Spleen (tissue), 11 donors: ENCODE results near the gene ANKRD52. TPM values are rescaled to one million over a fixed set of nuclear protein-coding genes. Genes with fewer than 3 reads are reported as not detected.
A peak's percentile ranks its signal among the peaks of the same experiment; 100 is the strongest.

Experiments
- DNase-seq: peaks from one replicate; pipeline ENCODE4 v3.0.0-alpha.2; 2020
- H3K27ac ChIP-seq, 8 donors: fragments of 200-600 bp; sonication (generic) in 7 of 8; 1 replicate in 4 of 8; 2 replicates in 4 of 8; pipeline versions ENCODE4 v1.5.0 to v1.8.0; 2016 to 2021; ENCODE audit warnings: inconsistent platforms in 4 of 8, mild to moderate bottlenecking in 4 of 8, moderate library complexity in 1 of 8
- H3K27me3 ChIP-seq, 7 donors: fragments of 200-600 bp; sonication (generic) in 6 of 7; replicated peaks in 1 of 7; 1 replicate in 4 of 7; 2 replicates in 3 of 7; pipeline versions ENCODE4 v1.5.0 to v1.8.0; 2016 to 2021; ENCODE audit warnings: inconsistent platforms in 3 of 7, mild to moderate bottlenecking in 1 of 7
- H3K36me3 ChIP-seq, 6 donors: fragments of 200-600 bp; sonication (generic) in 5 of 6; 1 replicate in 4 of 6; 2 replicates in 2 of 6; pipeline versions ENCODE4 v1.5.0 to v1.8.0; 2016 to 2021; ENCODE audit warnings: inconsistent platforms in 2 of 6
- H3K4me1 ChIP-seq, 6 donors: fragments of 200-600 bp; sonication (generic) in 5 of 6; 1 replicate in 3 of 6; 2 replicates in 3 of 6; pipeline versions ENCODE4 v1.5.0 to v1.8.0; 2016 to 2021; ENCODE audit warnings: inconsistent platforms in 3 of 6
- H3K4me3 ChIP-seq, 8 donors: fragments of 200-600 bp; sonication (generic) in 7 of 8; 1 replicate in 4 of 8; 2 replicates in 4 of 8; pipeline versions ENCODE4 v1.5.0 to v1.8.0; 2016 to 2021; ENCODE audit warnings: inconsistent platforms in 4 of 8, mild to moderate bottlenecking in 4 of 8, moderate library complexity in 2 of 8
- H3K9me3 ChIP-seq, 8 donors: fragments of 200-600 bp; sonication (generic) in 7 of 8; 1 replicate in 4 of 8; 2 replicates in 4 of 8; pipeline versions ENCODE4 v1.5.0 to v1.8.0; 2016 to 2021; ENCODE audit warnings: inconsistent platforms in 4 of 8
- CTCF ChIP-seq, 11 experiments: fragments of 200-600 bp in 7 of 11; fragments of 450-650 bp in 4 of 11; sonication (generic) in 4 of 11; IDR thresholded peaks in 8 of 11; conservative IDR thresholded peaks in 3 of 11; 1 replicate in 7 of 11; 2 replicates in 4 of 11; pipeline versions ENCODE4 v1.4.0 to v1.8.0; 2016 to 2021; ENCODE audit warnings: antibody characterized with exemption in 11 of 11, inconsistent platforms in 4 of 11, mild to moderate bottlenecking in 1 of 11
- POLR2A ChIP-seq, 3 donors: fragments of 450-650 bp; IDR thresholded peaks; one replicate each; pipeline ENCODE4 v1.5.1; 2017; ENCODE audit warnings: antibody characterized with exemption in 3 of 3, mild to moderate bottlenecking in 1 of 3
- POLR2AphosphoS5 ChIP-seq, 3 donors: sonication (generic); formaldehyde crosslinking; IDR thresholded peaks; one replicate each; pipeline ENCODE4 v1.5.1; 2017; ENCODE audit warnings: antibody characterized with exemption in 3 of 3
- WGBS, 5 donors: extraction: QIAGEN DNeasy Blood & Tissue Kit in 3 of 5; methylation state at CpG; one replicate each; pipeline versions ENCODE4 v1.1.5 to v1.1.7; 2013 to 2018; 5-methylcytosine and 5-hydroxymethylcytosine counted together
- intact Hi-C: fragments of 100-400 bp; cut with DNase I; formaldehyde crosslinking; loops from one replicate; pipeline ENCODE4 v1.15.0; 2023; ENCODE audit warnings: low total_unique reads
- polyA plus RNA-seq, 3 donors: library from polyadenylated mRNA; stranded (reverse); fragments of 200-250 nt; gene quantifications; one replicate each; pipeline ENCODE4 v1.2.1, GENCODE V29; 2013
- total RNA-seq, 7 donors: library from RNA; depleted of rRNA in 3 of 7; stranded (reverse); fragments of >200 nt in 3 of 7; fragmentation: NEBNext Ultra II Directional in 4 of 7; extraction: Animal tissue kit (Norgen Biotek cat#: 25700) in 4 of 7; gene quantifications; one replicate each; pipeline versions ENCODE4 v1.1.0 to v1.2.1, GENCODE V29; 2016 to 2021
- donor health status: healthy with polysubstance abuse.
- donor health status: DM: no; HTN: no; CAD: no; lungs with moderate emphysema.
- donor health status: DM: no; HTN: no; CAD: no.
- donor health status: Bipolar disorder and iron deficiency.
- donor health status: healthy.
- donor health status: DM: no; HTN: no; CAD: no.
- donor health status: DM: yes; HTN: yes; CAD: no.

Gene ANKRD52
- total and polyA plus RNA-seq, 10 donors, result 2.2 to 35.2 (median 25.5) TPM

GRCh38 chr12:56257491-56258067 lies 605 bp downstream of the ANKRD52 start:
- intact Hi-C loops, result loop anchor here (10.0 kb wide), 1 partner anchor 63 kb away; no protein-coding TSS in a partner anchor
- H3K27ac ChIP-seq, result peak overlapping the region; percentile 78 to 91 (median 86)
- 0 to 2% (median 1%) methylated on average over 21 to 27 of the region's 27 CpGs for WGBS, 5 donors

GRCh38 chr12:56257071-56257470 lies 1.1 kb downstream of the ANKRD52 start:
- no peak for DNase-seq
- 63 to 86% (median 78%) methylated on average over 8 of the region's 8 CpGs for WGBS, 5 donors
- Histone ChIP-seq H3K36me3 (peaks cover 7 to 48% (median 39%) of the 10 kb centered on the region in 6 donors), H3K4me1 (peaks cover 20 to 35% (median 29%) of the 10 kb centered on the region in 6 donors), H3K9me3 (no peaks in the 10 kb centered on the region), H3K4me3 (peak overlapping the region; percentile 77 to 97 (median 82)), H3K27me3 (no peaks in the 10 kb centered on the region), H3K27ac (peak overlapping the region in 3 of 8 donors; percentile 84 to 91 (median 87))
- intact Hi-C loops, result loop anchor here (10.0 kb wide), 1 partner anchor 62 kb away; no protein-coding TSS in a partner anchor
- TF ChIP-seq CTCF (IDR thresholded peaks at IDR 0.05 in 8 of 11, conservative IDR thresholded peaks at IDR 0.05 in 3 of 11) (no peak), POLR2AphosphoS5 (IDR thresholded peaks at IDR 0.05) (no peak), POLR2A (IDR thresholded peaks at IDR 0.05) (no peak)

More at GRCh38 chr12:56257491-56258067, 605 bp downstream of the ANKRD52 start:
- Histone ChIP-seq H3K4me1 (peaks cover 20 to 35% (median 29%) of the 10 kb centered on the region in 6 donors), H3K27me3 (no peaks in the 10 kb centered on the region), H3K4me3 (peak overlapping the region; percentile 77 to 97 (median 82)), H3K9me3 (no peaks in the 10 kb centered on the region), H3K36me3 (peaks cover 7 to 42% (median 34%) of the 10 kb centered on the region in 6 donors)
- TF ChIP-seq POLR2A (IDR thresholded peaks at IDR 0.05) (no peak), POLR2AphosphoS5 (IDR thresholded peaks at IDR 0.05) (no peak), CTCF (IDR thresholded peaks at IDR 0.05 in 8 of 11, conservative IDR thresholded peaks at IDR 0.05 in 3 of 11) (no peak)
- DNase-seq, result no peak

DNA sequence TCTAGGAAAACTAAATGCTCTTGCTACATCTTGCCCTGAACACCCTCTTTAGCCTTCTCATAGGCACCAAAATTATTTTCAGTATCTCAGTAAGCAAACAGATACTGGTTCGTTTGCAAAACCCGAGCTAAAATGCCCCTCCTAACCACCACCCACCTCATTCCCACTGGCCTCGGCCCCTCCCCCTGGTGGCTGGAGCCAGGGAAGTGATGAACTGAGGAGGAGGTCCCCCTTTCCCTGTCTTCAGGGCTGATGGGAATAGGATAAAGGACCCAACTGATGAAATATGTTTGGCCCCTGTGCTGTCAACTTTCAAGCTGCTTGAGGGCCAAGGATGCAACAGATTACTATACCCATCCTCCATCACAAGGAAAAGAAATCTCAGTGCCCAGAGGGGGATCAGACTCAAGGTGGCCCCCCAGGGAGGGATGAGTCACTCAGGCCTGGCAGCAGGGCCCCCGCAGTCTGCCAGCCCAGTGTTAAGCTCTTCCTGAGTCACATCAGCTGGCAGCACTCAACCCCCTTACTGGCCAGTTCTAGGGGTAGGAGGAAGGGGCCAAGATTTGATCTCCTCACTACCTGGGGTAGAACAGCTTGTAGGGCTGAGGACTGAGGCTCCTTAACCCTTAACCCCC lies 1.7 kb downstream of the ANKRD52 start:
- H3K9me3 ChIP-seq, result no peaks in the 10 kb centered on the region
- WGBS, 5 donors, result 60 to 69% (median 62%) methylated on average over 4 of the region's 4 CpGs
- intact Hi-C loops, result loop anchor here (10.0 kb wide), 1 partner anchor 62 kb away; no protein-coding TSS in a partner anchor

More for the DNA sequence above, 1.7 kb downstream of the ANKRD52 start:
- Histone ChIP-seq H3K27ac (no peak overlapping the region), H3K36me3 (peaks cover 7 to 54% (median 45%) of the 10 kb centered on the region in 6 donors), H3K4me3 (peak overlapping the region in 1 of 8 donors; percentile 95), H3K27me3 (no peaks in the 10 kb centered on the region), H3K4me1 (peaks cover 20 to 35% (median 29%) of the 10 kb centered on the region in 6 donors)
- no peak for DNase-seq
- TF ChIP-seq POLR2A (IDR thresholded peaks at IDR 0.05), result no peak
- TF ChIP-seq CTCF (IDR thresholded peaks at IDR 0.05 in 8 of 11, conservative IDR thresholded peaks at IDR 0.05 in 3 of 11), result no peak
- no peak for TF ChIP-seq POLR2AphosphoS5 (IDR thresholded peaks at IDR 0.05)
